Activated CD8-positive, alpha-beta memory T cell treated with anti-CD3 and anti-CD28 coated beads, Interleukin-2, amount 10 ng/mL, durations not matched to agents 7 days and 5 days (primary cell): ENCODE measurements around the gene GPRC5A. TPM values are rescaled to one million over a fixed set of nuclear protein-coding genes. Genes with fewer than 3 reads are reported as not detected.
"Not testable (repeated sequence)": the region's sequence is repeated elsewhere in the genome, so short reads cannot be mapped to it uniquely, and the experiment has no call there.

Experiments used
- ATAC-seq: fragments of 150-1000 bp; cut with Tn5 transposase; one replicate; pipeline ENCODE4 v1.10.0; 2021; ENCODE audit warnings: moderate library complexity
- CTCF ChIA-PET: fragments of 350-600 bp; sonication (Branson Sonifier 250); formaldehyde crosslinking; loops from one replicate; lab custom pipeline; 2021; ENCODE audit warnings: antibody characterized with exemption; lab: Charles Lee
- DNase-seq: peaks from one replicate; pipeline ENCODE4 v3.0.0-alpha.2; 2020
- H3K27ac Mint-ChIP-seq: one replicate; pipeline ENCODE4 v1.8.0; 2021; ENCODE audit warnings: mild to moderate bottlenecking, mixed read lengths
- H3K27me3 Mint-ChIP-seq: one replicate; pipeline ENCODE4 v1.8.0; 2021; ENCODE audit warnings: mixed read lengths
- H3K36me3 Mint-ChIP-seq: one replicate; pipeline ENCODE4 v1.8.0; 2021; ENCODE audit warnings: mild to moderate bottlenecking, mixed read lengths
- H3K4me1 Mint-ChIP-seq: one replicate; pipeline ENCODE4 v1.8.0; 2021; ENCODE audit warnings: mixed read lengths
- H3K4me3 Mint-ChIP-seq: one replicate; pipeline ENCODE4 v1.8.0; 2021; ENCODE audit warnings: mild to moderate bottlenecking, moderate library complexity, mixed read lengths
- H3K9me3 Mint-ChIP-seq: one replicate; pipeline ENCODE4 v1.8.0; 2022; ENCODE audit warnings: low read depth, mixed read lengths
- total RNA-seq, 2 experiments: library from RNA; stranded (reverse); gene quantifications; one replicate each; pipeline ENCODE4 v1.2.3, GENCODE V29; 2021

Gene GPRC5A
- total RNA-seq: not detected

GRCh38 chr12:12891080-12891880, at the start of gene GPRC5A:
GPRC5A (plus strand) TSS chr12:12891562; CDS start chr12:12908250, 16,688 bp downstream.
- ATAC-seq: peak; percentile 48
- H3K9me3 Mint-ChIP-seq: no peaks in the 10 kb centered on the region
- peak; percentile 48 for DNase-seq
- H3K4me1 Mint-ChIP-seq: peaks cover 5% of the 10 kb centered on the region
- H3K4me3 Mint-ChIP-seq: peak within 1 kb of the TSS; percentile 45
- H3K36me3 Mint-ChIP-seq: no peaks in the 10 kb centered on the region
- H3K27me3 Mint-ChIP-seq: peaks cover 73% of the 10 kb centered on the region
- CTCF ChIA-PET: interaction anchor here (0.6 to 1.2 kb wide), 4 partner anchors 30 to 233 kb away, joined by 3 to 4 read pairs (median 4); no protein-coding TSS in a partner anchor
- no peak within 1 kb of the TSS for H3K27ac Mint-ChIP-seq

- ATAC-seq: no peak
- no peaks in the 10 kb centered on the region for H3K9me3 Mint-ChIP-seq
- H3K4me3 Mint-ChIP-seq: no peak overlapping the region
- H3K27ac Mint-ChIP-seq: no peak overlapping the region
- peaks cover 6% of the 10 kb centered on the region for H3K36me3 Mint-ChIP-seq
- H3K27me3 Mint-ChIP-seq: no peaks in the 10 kb centered on the region
- H3K4me1 Mint-ChIP-seq: peaks cover 14% of the 10 kb centered on the region
- CTCF ChIA-PET: interaction anchor here (1.3 to 1.6 kb wide), 2 partner anchors 9 to 11 kb away, joined by 4 to 6 read pairs; no protein-coding TSS in a partner anchor
- DNase-seq: no peak
Measured at GRCh38 chr12:12845794-12846243, 45.5 kb upstream of the GPRC5A start.

GRCh38 chr12:12846780-12847179, 44.6 kb upstream of the GPRC5A start:
- Mint-ChIP-seq H3K36me3 (peaks cover 10% of the 10 kb centered on the region), H3K4me1 (peaks cover 14% of the 10 kb centered on the region)
- not testable (repeated sequence) for ATAC-seq, H3K27ac Mint-ChIP-seq, H3K27me3 Mint-ChIP-seq, DNase-seq, H3K4me3 Mint-ChIP-seq, H3K9me3 Mint-ChIP-seq
- CTCF ChIA-PET: interaction anchor here (1.2 to 1.6 kb wide), 2 partner anchors 10 kb away, joined by 4 to 6 read pairs; no protein-coding TSS in a partner anchor

GRCh38 chr12:12853435-12853834, 37.9 kb upstream of the GPRC5A start:
- peaks cover 13% of the 10 kb centered on the region for H3K36me3 Mint-ChIP-seq
- no peaks in the 10 kb centered on the region for H3K27me3 Mint-ChIP-seq
- H3K4me1 Mint-ChIP-seq: no peaks in the 10 kb centered on the region
- no peak for DNase-seq
- H3K9me3 Mint-ChIP-seq: peaks cover 2% of the 10 kb centered on the region
- no peak overlapping the region for H3K4me3 Mint-ChIP-seq
- ATAC-seq: no peak
- CTCF ChIA-PET: no interaction called here
- no peak overlapping the region for H3K27ac Mint-ChIP-seq

GRCh38 chr12:12859690-12860089, 31.7 kb upstream of the GPRC5A start:
- Mint-ChIP-seq H3K27me3 (no peaks in the 10 kb centered on the region), H3K9me3 (no peaks in the 10 kb centered on the region), H3K36me3 (peaks cover 14% of the 10 kb centered on the region), H3K4me3 (no peak overlapping the region), H3K27ac (no peak overlapping the region), H3K4me1 (no peaks in the 10 kb centered on the region)
- ATAC-seq (no peak), DNase-seq (no peak)
- CTCF ChIA-PET: interaction anchor here (1.0 kb wide), 1 partner anchor 23 kb away, joined by 4 read pairs; no protein-coding TSS in a partner anchor

GRCh38 chr12:12864243-12864642, 27.1 kb upstream of the GPRC5A start:
- Mint-ChIP-seq H3K27ac (no peak overlapping the region), H3K36me3 (peaks cover 9% of the 10 kb centered on the region), H3K27me3 (no peaks in the 10 kb centered on the region), H3K9me3 (no peaks in the 10 kb centered on the region), H3K4me1 (no peaks in the 10 kb centered on the region), H3K4me3 (no peak overlapping the region)
- no peak for DNase-seq
- ATAC-seq: no peak
- CTCF ChIA-PET: no interaction called here

- no peak overlapping the region for H3K4me3 Mint-ChIP-seq
- DNase-seq: no peak
- CTCF ChIA-PET: no interaction called here
- H3K4me1 Mint-ChIP-seq: no peaks in the 10 kb centered on the region
- no peaks in the 10 kb centered on the region for H3K27me3 Mint-ChIP-seq
- peaks cover 3% of the 10 kb centered on the region for H3K36me3 Mint-ChIP-seq
- H3K27ac Mint-ChIP-seq: no peak overlapping the region
- ATAC-seq: no peak
- H3K9me3 Mint-ChIP-seq: no peaks in the 10 kb centered on the region
Measured at GRCh38 chr12:12868477-12869235, 22.7 kb upstream of the GPRC5A start.

- Mint-ChIP-seq H3K27me3 (no peaks in the 10 kb centered on the region), H3K9me3 (no peaks in the 10 kb centered on the region), H3K4me3 (no peak overlapping the region), H3K36me3 (no peaks in the 10 kb centered on the region), H3K27ac (no peak overlapping the region), H3K4me1 (no peaks in the 10 kb centered on the region)
- ATAC-seq (no peak), DNase-seq (no peak)
- CTCF ChIA-PET: no interaction called here
Measured at GRCh38 chr12:12870465-12870864, 20.9 kb upstream of the GPRC5A start.

- no peaks in the 10 kb centered on the region for H3K4me1 Mint-ChIP-seq
Measured at GRCh38 chr12:12871587-12872138, 19.7 kb upstream of the GPRC5A start.

GRCh38 chr12:12872139-12872933, 19.0 kb upstream of the GPRC5A start:
- ATAC-seq: no peak
- no peak for DNase-seq
- no peaks in the 10 kb centered on the region for H3K36me3 Mint-ChIP-seq
- no peak overlapping the region for H3K27ac Mint-ChIP-seq
- H3K9me3 Mint-ChIP-seq: no peaks in the 10 kb centered on the region
- no peaks in the 10 kb centered on the region for H3K4me1 Mint-ChIP-seq
- H3K27me3 Mint-ChIP-seq: peaks cover 3% of the 10 kb centered on the region
- H3K4me3 Mint-ChIP-seq: no peak overlapping the region
- CTCF ChIA-PET: interaction anchor here (0.5 kb wide), 1 partner anchor 35 kb away, joined by 3 read pairs; no protein-coding TSS in a partner anchor

More at GRCh38 chr12:12871587-12872138, 19.7 kb upstream of the GPRC5A start:
- Mint-ChIP-seq H3K27me3 (no peaks in the 10 kb centered on the region), H3K9me3 (no peaks in the 10 kb centered on the region), H3K4me3 (no peak overlapping the region), H3K36me3 (no peaks in the 10 kb centered on the region), H3K27ac (no peak overlapping the region)
- DNase-seq: no peak
- ATAC-seq: no peak
- CTCF ChIA-PET: interaction anchor here (0.5 kb wide), 1 partner anchor 34 kb away, joined by 3 read pairs; no protein-coding TSS in a partner anchor

GRCh38 chr12:12872934-12873275, 18.5 kb upstream of the GPRC5A start:
- no peaks in the 10 kb centered on the region for H3K36me3 Mint-ChIP-seq
- DNase-seq (no peak), ATAC-seq (no peak)
- H3K27me3 Mint-ChIP-seq: peaks cover 6% of the 10 kb centered on the region
- no peak overlapping the region for H3K27ac Mint-ChIP-seq
- H3K4me1 Mint-ChIP-seq: no peaks in the 10 kb centered on the region
- H3K4me3 Mint-ChIP-seq: no peak overlapping the region
- no peaks in the 10 kb centered on the region for H3K9me3 Mint-ChIP-seq
- CTCF ChIA-PET: no interaction called here

- Mint-ChIP-seq H3K27ac (no peak overlapping the region), H3K27me3 (peaks cover 6% of the 10 kb centered on the region), H3K4me3 (no peak overlapping the region), H3K4me1 (no peaks in the 10 kb centered on the region), H3K36me3 (no peaks in the 10 kb centered on the region), H3K9me3 (no peaks in the 10 kb centered on the region)
- CTCF ChIA-PET: interaction anchor here (1.0 to 1.2 kb wide), 2 partner anchors 14 to 37 kb away, joined by 3 read pairs; no protein-coding TSS in a partner anchor
- DNase-seq (no peak), ATAC-seq (no peak)
Measured at GRCh38 chr12:12874029-12874428, 17.3 kb upstream of the GPRC5A start.
